DMS79 (cell line): ENCODE results near the gene IGFL3.
A peak's percentile ranks its signal among the peaks of the same experiment; 100 is the strongest.

Source experiments
- DNase-seq: peaks from one replicate; lab custom pipeline; 2025; lab: John Stamatoyannopoulos, UW

IGFL3 gene

DNA sequence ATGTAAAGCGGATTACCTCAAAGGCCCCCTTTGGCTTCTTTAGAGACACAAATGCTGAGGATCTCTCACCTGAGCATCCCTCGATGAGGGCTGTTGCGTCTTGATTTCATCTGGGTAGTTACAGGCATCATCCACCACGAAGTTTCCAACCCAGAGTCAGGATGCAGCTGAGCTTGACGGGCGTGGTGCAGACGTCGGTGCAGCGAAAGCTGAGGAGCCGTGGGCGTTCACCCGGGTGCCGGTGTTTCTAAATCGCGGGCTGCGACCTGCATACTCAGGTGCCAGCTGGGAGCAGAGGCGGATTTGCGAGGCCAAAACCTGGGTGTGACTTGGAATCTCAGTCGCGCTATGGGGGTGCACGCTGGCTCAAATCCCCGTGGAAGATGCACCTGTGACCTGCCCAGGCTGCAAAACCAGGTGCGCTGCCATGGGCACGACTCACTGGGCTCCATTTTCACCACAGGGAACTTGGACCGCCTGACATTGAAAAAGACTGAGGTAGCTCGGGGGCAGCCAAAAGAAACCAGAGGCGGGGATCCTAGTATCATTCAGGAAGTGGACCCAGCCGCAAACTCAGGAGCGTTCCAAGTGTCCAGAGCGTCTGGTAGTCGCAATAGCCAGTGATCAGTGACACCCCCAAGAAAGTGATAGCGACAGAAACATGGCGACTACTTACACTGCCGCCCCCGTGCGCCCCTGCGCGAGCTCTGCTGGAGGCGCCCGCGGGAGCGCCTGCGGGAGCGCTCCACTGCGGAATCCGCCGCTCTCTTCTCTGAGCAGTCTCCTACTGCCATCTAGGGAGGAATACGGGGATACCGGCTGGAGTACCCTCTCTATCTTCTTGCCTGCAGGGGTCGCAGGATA is 47.3 kb downstream of the IGFL3 start:
- DNase-seq, result peak; percentile 70

DNA sequence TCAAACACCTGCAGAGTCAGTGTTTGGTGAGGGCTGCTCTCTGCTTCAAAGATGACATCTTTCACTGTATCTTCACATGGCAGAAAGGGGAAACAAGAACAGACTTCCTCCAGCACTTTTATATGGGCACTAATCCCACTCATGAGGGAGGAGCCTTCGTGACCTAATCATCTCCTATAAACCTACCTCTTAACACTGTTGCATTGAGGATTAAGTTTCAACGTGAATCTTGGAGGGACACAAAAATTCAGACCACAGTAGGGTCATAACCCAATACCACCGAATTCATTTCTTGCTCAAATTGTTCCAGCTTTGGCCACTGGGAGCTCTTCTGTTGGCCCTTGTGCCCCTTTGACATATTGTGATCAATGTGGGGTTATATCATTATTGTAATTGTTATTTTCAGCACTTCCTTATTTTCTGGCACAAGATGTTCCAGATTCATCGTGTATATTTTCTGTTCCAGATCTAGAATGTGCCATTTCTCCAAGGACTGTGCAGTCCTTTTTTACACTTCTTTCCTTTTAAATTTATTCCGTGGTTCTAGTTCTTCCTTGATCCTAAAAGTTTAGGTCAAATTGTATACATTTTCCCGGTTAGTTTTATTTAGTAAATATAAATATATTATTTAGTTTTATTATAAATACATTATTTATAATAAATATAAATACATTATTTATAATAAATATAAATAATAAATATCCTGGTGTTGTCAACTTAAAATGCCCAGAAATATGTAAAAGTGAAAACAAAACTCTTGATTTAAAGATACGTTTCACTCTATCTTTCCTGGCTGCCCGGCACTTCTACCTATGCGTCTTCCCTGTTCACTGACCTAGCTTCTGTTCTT is 48.2 kb downstream of the IGFL3 start:
- no peak for DNase-seq

DNA sequence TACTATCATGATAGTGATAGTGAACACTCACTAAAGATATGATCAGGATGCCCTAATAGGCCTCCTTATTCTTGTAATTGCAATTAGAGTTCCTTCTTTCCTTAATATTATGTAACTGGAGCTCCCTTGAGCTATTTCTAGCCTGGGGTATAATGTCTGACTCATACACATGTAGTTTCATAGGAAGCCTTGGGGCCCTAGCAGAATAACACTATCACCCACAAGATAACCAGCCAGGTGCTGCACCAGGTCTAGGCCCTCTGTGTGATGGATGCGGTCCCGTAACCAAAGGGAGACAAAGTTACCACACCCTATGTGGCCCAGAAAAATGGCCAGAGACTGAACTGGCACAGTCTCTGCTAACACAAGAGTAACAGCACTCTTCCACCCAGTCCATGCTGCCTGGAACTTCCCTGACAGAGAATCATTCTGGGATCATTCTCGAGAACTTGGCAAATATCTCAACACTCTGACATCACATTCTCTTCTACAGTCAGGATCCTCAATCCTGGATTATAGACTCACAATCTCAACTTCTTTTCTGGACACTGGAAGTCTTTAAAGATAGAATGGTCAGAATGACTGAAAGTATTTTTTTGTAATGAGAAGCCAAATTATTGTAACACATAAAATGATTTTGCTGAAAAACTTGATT is 51.1 kb downstream of the IGFL3 start:
- DNase-seq, result no peak
